22Rv1 (cell line): Measurements from ENCODE around the gene CYP3A7.
"Not testable (repeated sequence)": the region's sequence is repeated elsewhere in the genome, so short reads cannot be mapped to it uniquely, and the experiment has no call there.

Experiments used
- ZFX ChIP-seq: fragments of 450-650 bp; IDR thresholded peaks from 2 replicates; pipeline ENCODE4 v1.6.1; 2017; ENCODE audit warnings: antibody characterized with exemption, borderline replicate concordance
- TF ChIP-seq, protein P1 (sequence below): fragments of 450-650 bp; IDR thresholded peaks from 2 replicates; pipeline ENCODE4 v1.5.1; 2017; ENCODE audit warnings: mild to moderate bottlenecking

DNA sequence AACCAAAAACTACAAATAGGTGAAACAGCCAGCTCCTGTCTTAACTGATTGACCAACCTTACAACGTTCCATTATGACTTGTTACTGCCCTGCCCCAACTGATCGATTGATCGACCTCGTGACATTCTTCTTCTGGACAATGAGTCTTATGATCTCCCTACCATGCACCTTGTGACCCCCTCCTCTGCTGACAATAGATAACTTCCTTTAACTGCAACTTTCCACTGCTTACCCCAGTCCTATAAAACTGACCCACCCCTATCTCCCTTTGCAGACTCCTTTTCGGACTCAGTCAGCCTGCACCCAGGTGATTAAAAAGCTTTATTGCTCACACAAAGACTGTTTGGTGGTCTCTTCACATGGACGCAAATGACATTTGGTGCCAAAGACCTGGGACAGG, 11.8 kb downstream of the CYP3A7 start:
- TF ChIP-seq, protein P1, sequence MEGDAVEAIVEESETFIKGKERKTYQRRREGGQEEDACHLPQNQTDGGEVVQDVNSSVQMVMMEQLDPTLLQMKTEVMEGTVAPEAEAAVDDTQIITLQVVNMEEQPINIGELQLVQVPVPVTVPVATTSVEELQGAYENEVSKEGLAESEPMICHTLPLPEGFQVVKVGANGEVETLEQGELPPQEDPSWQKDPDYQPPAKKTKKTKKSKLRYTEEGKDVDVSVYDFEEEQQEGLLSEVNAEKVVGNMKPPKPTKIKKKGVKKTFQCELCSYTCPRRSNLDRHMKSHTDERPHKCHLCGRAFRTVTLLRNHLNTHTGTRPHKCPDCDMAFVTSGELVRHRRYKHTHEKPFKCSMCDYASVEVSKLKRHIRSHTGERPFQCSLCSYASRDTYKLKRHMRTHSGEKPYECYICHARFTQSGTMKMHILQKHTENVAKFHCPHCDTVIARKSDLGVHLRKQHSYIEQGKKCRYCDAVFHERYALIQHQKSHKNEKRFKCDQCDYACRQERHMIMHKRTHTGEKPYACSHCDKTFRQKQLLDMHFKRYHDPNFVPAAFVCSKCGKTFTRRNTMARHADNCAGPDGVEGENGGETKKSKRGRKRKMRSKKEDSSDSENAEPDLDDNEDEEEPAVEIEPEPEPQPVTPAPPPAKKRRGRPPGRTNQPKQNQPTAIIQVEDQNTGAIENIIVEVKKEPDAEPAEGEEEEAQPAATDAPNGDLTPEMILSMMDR, result not testable (repeated sequence)
- TF ChIP-seq ZFX, result not testable (repeated sequence)
